ENCODE data around the gene JPH2. TPM values are rescaled to one million over a fixed set of nuclear protein-coding genes. Genes with fewer than 3 reads are reported as not detected.

The JPH2 gene
- total and polyA plus RNA-seq, 10 of the 15 experiments (the other 5 are each of a cell fraction or from before 2014, with no cell fraction given): 0.16 TPM; not detected in 9

DNA sequence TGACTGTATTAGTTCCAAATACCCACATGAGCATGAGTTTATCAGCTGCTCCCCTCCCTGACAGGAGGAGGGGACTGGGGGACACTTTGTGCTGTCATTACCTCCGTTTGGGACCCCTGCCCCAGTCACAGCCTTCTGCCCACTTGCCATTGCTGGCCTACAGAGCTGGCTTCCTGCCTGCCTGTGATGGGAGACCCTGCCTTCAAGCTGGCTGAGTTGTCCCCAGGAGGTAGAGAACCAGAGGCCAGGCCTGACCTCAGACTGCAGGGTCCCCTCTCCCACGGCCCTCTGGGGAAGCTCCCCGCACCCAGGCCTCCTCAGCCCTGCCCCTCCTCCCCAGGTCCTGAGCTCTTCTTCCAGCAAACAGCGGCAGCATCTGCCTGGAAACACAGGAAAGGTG is 105.5 kb downstream of the JPH2 start (continued):
- TF ChIP-seq, protein P1, sequence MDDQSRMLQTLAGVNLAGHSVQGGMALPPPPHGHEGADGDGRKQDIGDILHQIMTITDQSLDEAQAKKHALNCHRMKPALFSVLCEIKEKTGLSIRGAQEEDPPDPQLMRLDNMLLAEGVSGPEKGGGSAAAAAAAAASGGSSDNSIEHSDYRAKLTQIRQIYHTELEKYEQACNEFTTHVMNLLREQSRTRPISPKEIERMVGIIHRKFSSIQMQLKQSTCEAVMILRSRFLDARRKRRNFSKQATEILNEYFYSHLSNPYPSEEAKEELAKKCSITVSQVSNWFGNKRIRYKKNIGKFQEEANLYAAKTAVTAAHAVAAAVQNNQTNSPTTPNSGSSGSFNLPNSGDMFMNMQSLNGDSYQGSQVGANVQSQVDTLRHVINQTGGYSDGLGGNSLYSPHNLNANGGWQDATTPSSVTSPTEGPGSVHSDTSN (IDR thresholded peaks at IDR 0.05; ENCODE audit: insufficient replicate concordance, low read depth, low read length): no peak
- TF ChIP-seq MTA3 (IDR thresholded peaks at IDR 0.05; ENCODE audit: borderline replicate concordance, low read length) (no peak), YY1 (IDR thresholded peaks at IDR 0.05; ENCODE audit: low read depth, low read length) (no peak), HDAC6 (IDR thresholded peaks at IDR 0.05; ENCODE audit: unreplicated experiment) (no peak), HSF1 (IDR thresholded peaks at IDR 0.05; ENCODE audit: low read depth, low read length) (no peak), CEBPB (IDR thresholded peaks at IDR 0.05; ENCODE audit: borderline replicate concordance in 1 of 2, low read depth in 2 of 2, low read length in 2 of 2) (no peak), CBX5 (IDR thresholded peaks at IDR 0.05; ENCODE audit: low read depth) (no peak), SMARCA5 (IDR thresholded peaks at IDR 0.05) (no peak), ZNF384 (IDR thresholded peaks at IDR 0.05; ENCODE audit: borderline replicate concordance, low read depth, low read length) (no peak), POLR2AphosphoS5 (IDR thresholded peaks at IDR 0.05; ENCODE audit: low read length) (no peak), CHD4 (IDR thresholded peaks at IDR 0.05) (no peak)

Data from GM12878 (cell line).